Measurements from ENCODE around the gene FASTK.
"Not testable (repeated sequence)": the region's sequence is repeated elsewhere in the genome, so short reads cannot be mapped to it uniquely, and the experiment has no call there.

The FASTK gene

DNA sequence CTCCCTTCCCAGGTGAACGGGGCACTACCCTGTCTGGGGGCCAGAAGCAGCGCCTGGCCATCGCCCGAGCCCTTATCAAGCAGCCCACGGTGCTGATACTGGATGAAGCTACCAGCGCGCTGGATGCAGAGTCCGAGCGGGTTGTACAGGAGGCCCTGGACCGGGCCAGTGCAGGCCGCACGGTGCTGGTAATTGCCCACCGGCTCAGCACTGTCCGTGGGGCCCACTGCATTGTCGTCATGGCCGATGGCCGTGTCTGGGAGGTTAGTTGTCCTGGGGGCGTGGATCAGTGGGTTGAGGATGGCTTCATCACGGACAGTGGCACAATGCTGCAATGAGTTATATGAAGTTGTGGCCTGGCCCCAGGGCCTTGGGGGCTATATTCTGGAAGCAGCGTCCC is 36.6 kb downstream of the FASTK start:
- no peak for DNase-seq

DNA sequence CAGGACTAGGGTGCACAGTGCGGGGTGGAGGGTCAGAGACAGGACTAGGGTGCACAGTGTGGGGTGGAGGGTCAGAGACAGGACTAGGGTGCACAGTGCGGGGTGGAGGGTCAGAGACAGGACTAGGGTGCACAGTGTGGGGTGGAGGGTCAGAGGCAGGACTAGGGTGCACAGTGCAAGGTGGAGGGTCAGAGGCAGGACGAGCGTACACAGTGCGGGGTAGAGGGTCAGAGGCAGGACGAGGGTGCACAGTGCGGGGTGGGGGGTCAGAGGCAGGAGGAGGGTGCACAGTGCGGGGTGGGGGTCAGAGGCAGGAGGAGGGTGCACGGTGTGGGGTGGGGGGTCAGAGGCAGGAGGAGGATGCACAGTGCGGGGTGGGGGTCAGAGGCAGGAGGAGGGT is 37.2 kb downstream of the FASTK start:
- not testable (repeated sequence) for DNase-seq

DNA sequence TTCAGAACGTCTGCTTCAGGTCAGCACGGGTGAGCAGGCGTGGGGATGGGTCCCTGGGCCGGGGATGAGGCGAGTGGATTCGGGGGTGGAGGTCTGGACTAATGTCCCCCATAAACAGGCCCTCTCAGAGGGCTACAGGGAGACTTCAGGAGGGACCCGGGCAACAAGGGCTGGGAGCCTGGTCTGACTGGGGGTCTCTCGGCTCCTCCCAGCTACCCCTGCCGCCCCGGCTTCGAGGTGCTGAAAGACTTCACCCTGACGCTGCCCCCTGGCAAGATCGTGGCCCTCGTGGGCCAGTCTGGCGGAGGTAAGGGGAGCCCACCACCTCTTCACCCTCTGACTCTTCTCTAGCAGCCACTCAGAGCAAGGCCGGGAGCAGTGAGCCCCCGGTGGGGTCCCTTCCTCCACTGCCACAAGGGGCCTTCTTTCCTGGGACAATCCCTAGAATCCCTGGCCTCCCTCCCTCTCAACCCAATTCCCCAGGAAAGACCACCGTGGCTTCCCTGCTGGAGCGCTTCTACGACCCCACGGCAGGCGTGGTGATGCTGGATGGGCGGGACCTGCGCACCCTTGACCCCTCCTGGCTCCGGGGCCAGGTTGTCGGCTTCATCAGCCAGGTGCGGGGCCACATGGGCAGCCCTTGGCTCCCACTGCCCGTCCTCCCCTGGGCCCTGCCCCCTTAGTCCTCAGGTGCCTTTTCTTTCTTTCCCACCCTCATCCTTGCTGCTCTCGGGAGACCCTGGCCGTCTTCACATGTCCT is 39.8 kb downstream of the FASTK start:
- no peak for DNase-seq

DNA sequence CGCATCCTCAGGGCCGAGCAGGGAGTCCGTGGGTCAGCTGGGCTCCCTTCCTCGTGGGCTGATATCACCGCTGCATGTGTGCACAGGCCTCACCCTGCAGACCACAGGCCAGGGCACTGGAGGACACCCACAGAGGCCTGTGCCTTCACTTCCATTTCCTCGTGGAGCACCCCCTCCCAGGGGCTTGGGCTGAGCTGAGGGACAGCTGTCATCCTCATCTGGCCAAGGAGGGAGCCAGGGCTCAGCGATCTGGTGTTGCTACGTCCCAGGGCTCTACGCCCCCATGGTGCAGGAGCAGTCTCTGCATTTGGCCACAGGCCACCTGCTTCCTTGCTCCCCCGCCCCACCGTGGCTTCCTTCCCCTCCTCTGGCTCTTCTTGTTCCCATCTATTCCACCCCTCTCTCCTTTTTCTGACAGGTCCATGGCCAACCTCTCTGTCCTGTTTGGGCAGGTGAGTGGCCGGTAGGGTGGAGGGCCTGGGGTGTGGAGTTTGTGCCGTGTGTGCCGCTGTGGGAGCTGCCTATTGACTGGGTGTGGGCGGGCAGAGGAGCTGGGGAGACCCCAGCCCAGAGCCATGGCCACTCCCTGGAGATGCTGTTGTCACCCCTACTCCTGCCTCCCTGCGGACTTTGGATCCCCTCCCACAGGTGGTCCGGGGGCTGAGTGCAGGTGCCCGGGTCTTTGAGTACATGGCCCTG is 40.6 kb downstream of the FASTK start:
- DNase-seq, result no peak

DNA sequence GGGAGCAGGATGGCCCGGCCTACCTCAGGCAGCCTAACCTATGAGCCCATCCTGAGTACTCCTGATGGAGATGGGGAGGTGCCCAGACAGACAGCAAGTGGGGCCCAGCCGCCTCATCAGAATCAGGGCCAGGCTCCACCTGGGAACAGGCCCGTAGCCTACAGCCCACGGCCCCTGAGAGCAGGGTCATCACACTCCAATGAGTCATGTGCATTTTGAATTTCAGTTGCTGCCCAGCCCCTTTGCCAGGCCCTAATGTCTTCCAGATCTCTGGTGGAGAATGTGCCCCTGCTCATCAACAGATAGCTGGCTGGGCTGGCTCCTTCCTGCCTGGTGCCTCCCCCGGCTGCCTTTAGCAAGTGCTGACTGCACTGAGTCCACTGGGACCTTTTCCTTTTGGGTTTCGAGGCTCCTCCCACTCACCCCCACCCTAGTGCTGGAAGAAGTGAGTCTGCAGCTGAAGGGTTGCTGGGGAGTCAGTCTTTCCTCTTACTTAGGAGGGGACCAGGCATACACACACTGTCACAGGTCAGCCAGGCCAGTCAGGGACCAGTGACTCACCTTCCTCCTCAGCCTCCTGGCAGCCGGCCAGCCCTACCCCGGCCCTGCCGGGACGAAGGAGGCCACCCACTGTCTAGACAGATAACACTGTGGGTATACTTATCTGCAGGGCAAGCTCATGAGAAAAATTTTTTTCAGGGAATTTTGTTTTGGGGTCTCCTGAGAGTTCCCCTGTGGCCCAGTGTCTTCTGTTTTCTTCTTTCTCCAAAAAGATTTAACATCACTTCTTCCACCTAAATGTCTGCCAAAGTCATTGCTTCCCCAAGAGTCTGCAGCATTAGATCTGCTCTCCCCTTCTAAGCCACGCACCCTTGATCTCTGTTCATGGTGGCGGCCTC is 41.4 kb downstream of the FASTK start:
- peak; percentile 88 for DNase-seq

DNA sequence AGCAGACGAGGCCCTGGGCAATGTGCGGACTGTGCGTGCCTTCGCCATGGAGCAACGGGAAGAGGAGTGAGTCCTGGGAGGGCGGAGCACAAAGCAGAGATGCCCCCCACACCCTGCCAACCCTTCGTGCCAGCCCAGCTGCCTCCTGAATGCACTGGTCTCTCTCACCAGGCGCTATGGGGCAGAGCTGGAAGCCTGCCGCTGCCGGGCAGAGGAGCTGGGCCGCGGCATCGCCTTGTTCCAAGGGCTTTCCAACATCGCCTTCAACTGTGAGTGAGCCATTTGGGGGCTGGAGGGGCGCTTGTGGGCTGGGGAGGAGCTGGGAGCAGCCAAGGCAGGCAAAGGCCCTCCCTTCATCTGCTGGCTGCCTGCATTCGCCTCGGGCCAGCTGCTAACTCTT is 44.7 kb downstream of the FASTK start:
- no peak for DNase-seq

DNA sequence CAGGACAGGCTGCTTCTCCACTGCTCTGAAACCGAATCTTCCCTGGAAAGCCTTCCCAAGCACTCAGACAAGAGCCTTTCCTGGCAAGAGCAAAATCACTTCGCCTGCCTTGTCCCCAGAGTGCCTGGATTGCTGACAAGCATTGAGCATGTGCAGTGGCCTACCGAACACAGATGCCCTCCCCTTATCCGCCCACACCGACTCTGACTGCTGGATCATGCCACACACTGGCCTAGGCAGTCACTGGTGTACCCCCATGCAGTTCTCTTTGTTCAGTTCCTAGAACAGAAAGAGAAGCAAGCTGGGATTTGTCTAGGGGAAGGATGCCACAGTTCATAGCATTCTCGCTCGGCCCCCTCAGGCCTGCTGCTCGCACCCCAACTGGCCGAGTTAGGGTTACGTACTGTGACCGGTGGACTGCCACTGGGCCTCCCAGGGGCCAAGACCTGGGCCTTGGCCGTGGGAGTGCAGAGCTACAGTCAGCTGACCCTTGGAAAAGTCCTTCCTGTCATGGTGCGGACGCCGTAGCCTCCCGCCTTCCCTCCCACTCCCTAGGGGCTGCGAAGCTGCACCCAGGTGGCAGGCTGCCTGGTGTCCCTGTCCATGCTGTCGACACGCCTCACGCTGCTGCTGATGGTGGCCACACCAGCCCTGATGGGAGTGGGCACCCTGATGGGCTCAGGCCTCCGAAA is 45.4 kb downstream of the FASTK start:
- no peak for DNase-seq

DNA sequence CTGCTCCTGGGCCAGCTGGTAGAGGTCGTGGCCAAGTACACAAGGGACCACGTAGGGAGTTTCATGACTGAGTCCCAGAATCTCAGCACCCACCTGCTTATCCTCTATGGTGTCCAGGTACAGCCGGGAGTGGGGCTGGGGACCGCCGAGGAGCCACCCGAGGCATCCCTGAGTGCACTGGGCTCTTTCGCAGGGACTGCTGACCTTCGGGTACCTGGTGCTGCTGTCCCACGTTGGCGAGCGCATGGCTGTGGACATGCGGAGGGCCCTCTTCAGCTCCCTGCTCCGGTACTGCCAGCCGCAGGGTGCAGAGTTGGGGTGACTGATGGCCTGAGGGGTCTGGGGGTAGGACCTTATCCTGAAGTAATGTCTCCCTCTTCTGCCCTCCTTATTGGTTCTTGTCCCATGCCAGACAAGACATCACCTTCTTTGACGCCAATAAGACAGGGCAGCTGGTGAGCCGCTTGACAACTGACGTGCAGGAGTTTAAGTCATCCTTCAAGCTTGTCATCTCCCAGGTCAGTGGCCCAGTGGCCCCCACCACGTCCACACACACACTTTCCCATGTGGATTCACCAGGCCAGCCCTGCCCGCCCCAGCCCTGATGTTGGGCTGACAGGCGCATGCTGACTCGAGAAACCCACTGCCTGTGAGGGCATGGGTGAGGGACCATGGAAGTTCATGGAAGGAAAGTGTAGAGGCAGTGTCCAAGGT is 46.1 kb downstream of the FASTK start:
- no peak for DNase-seq

DNA sequence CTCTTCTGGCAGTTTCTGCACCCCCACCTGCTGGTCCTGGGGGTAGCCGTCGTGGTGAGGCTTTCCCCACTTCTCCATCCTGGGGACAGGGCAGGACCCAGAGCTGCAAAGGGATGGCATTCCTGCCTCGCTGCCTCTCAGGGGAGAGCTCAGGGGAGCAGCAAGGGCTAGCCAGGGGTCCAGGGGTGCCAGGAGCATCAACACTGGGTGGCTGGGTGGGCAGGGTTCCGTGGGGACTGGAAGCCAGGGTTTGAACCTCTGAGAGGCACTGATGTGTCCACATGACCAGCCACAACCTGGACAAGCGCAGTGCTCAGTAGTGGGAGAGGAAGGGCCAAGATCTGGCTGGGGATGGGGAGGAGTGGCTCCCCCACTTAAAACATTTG is 46.8 kb downstream of the FASTK start:
- DNase-seq, result no peak

DNA sequence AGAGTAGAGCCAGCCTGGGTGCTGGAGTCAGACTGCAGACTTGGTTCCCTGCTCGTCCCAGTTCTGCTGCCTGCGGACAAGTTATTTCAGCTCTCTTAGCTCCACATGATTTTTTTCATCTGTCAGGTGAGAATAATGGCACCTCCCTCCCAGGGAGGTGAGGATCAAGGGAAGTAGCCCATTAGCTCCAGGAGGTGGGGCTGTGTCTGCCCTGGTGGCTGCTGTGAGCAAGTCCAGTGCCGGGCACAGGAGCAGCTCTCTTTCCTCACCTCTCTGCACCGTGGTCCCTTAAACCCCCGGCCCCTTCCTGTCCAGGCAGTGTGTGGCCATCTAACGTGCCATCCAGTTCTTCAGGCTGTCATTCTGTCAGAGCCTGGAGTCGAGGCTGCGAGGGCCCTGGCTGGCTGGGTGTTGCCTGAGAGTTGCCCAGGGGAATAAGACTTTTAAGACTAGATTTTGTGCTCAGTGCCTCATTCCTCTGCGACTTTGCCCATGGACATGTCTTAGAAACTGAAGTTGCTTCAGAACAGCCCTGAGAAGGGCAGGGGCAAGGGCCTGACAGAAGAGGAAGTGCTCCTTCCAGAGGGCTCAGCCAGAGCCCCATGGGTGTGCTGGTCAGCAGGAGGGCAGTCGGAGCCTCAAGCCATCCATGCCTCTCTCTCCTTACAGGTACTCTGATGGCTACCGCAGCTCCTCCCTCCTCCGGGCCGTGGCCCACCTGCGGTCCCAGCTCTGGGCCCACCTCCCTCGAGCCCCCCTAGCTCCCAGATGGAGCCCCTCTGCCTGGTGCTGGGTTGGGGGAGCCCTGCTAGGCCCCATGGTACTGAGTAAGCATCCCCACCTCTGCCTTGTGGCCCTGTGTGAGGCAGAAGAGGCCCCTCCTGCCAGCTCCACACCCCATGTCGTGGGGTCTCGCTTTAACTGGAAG is 47.4 kb downstream of the FASTK start:
- no peak for DNase-seq

DNA sequence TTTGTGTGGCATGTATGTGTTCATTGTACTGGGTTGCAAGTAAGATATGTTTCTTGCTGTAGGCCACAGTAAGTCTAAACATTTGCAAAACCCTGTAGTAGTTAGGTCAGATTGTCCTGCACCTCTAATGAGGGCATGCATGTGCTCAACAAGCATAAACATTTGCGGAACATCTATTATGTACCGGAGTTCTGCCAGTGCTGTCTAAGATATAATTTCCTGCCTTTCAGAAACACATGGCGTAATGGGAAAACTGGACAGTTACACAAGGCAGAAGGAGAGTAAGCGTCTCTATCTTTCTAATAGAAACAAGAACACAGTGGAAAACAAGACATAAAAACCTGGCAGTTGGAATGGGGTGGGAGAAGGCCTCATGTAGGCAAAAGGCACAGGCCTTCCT is 49.6 kb downstream of the FASTK start:
- DNase-seq, result no peak

DNA sequence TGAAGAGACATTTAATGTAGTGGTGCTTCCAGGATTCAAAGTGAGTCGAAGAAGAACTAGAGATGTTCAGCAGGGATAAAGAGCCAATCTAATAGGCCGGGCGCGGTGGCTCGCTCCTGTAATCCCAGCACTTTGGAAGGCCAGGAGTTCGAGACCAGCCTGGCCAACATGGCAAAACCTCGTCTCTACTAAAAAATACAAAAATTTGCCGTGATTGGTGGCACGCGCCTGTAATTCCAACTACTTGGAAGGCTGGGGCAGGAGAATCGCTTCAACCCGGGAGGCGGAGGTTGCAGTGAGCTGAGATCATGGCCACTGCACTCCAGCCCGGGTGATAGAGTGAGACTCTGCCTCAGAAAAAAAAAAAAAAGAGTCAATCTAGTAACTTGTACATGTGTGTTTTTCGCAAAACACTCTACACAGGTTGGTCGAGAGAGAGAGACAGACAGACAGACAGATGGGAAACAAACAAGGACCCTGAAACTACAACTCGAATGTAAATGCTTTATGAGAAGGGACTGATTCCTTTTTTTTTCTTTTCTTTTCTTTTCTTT is 51.6 kb downstream of the FASTK start:
- DNase-seq, result no peak

DNA sequence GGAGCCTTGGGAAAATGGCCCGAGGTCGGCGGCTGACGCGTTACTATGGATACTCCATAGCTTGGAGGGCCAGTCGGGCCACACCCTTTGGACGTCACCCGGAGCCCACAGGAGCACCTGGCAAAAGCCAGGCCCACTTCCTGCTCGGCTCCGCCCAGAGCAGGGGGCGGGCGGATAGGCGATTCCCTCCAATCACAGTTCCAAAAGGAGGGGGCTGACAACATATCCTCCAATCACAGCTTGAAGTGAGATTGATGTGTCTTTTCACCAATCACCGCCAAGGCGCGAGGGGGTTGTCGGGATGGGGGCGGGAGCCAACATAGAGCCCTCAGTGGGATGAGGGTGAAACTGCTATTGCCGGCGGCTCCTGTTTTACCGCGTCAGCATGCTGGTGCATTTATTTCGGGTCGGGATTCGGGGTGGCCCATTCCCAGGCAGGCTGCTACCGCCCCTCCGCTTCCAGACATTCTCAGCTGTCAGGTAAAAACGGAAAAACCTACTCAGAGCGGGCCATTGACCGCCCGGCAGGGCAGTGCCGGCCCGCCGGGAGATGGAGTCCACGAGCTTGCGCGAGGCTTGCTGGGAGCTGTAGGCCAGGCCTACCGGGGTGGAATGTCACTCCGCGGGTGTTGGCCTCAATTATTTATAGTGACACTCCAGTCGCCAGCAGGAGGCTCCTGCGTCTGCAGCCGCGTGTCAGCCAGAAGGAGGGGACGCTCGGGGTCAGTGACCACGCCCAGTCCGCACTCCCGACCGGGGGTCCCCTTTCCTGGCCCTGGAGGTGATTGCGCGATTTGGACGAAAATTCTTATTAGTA is 52.3 kb downstream of the FASTK start, which contains the start of gene ABCB8:
Gene ABCB8, plus strand, starts transcription at position 320 of the 817 bp plus-strand sequence. Its CDS starts 66 bp downstream, at position 386.
- peak; percentile 98 for DNase-seq

DNA sequence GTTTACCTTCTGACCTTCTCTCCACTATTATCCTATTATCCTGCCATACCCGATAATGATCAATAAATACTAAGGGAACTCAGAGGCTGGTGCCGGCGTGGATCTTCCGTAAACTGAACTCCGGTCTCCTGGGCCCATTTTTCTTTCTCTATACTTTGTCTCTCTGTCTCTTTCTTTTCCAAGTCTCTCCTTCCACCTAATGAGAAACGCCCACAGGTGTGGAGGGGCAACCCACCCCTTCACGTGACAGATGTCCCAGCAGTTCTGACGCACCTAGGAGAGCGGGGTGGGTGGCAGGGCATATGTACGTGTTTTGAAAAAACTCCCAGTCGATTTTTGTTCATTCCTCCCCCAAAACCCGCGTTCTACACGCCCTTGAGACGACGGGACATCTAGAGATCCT is 52.9 kb downstream of the FASTK start:
- not testable (repeated sequence) for DNase-seq

DNA sequence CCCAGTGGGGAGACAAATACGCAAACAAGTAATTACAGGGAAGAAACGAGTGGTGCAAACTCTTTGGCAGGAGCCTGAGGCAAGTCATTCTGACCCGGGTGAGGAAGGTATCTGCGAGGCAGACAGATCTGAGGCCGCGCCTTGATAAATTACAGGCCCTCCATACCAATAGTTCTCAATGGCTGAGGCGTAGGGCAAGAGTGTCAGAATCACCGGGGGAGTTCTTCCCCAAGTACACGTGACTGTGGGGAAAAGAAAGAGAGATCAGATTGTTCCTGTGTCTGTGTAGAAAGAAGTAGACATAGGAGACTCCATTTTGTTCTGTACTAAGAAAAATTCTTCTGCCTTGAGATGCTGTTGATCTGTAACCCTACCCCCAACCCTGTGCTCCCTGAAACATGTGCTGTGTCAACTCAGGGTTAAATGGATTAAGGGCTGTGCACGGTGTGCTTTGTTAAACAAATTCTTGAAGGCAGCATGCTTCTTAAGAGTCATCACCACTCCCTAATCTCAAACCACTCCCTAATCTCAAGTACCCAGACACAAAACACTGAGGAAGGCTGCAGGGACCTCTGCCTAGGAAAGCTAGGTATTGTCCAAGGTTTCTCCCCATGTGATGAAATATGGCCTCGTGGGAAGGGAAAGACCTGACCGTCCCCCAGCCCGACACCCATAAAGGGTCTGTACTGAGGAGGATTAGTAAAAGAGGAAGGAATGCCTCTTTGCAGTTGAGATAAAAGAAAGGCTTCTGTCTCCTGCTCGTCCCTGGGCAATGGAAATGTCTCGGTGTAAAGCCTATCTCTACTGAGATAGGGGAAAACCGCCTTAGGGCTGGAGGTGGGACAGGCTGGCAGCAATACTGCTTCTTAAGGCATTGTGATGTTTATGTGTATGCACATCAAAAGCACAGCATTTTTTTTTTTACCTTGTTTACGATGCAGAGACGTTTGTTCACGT is 53.6 kb downstream of the FASTK start:
- not testable (repeated sequence) for DNase-seq

All from stimulated activated CD4-positive, alpha-beta T cell treated with anti-CD3 and anti-CD28 coated beads, Interleukin-1b, Interleukin-23, amount 100 ng/mL, for 48 hours (primary cell).